ENCODE data around the gene SPACA1.
"Not testable (repeated sequence)": the region's sequence is repeated elsewhere in the genome, so short reads cannot be mapped to it uniquely, and the experiment has no call there.

The SPACA1 gene

DNA sequence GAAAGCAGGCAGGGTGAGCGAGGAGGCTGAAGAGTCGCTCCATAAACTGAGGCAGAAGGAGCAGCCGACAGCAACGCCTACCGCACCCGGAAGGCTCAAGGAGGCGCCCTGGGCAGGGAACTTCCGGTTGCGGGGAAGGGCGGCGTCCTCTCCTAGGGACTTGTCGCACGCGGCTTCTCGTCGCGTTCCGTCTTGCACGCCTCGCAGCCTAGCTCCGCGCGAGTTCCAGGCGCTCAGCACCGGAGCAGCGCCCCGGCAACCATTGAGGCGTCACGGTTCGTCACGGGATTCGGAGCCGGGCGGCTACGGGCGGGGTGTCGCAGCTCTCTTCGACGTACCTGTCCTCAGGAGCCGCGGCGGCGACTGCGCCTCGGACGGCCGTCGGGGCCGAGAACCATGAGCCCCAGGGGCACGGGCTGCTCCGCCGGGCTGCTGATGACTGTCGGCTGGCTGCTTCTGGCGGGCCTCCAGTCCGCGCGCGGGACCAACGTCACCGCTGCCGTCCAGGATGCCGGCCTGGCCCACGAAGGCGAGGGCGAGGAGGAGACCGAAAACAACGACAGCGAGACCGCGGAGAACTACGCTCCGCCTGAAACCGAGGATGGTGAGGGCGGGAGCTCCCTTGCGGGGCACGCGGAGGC lies at the start of gene SPACA1:
Gene SPACA1, plus strand, starts transcription at position 332 of the 641 bp plus-strand sequence. Its CDS starts 65 bp downstream, at position 397.
- DNase-seq: no peak

GRCh38 chr6:88000713-88001112 lies 46.9 kb upstream of the SPACA1 start:
- no peak for DNase-seq

GRCh38 chr6:88001279-88001678 lies 46.4 kb upstream of the SPACA1 start:
- not testable (repeated sequence) for DNase-seq

GRCh38 chr6:88004707-88005106 lies 42.9 kb upstream of the SPACA1 start:
- no peak for DNase-seq

DNA sequence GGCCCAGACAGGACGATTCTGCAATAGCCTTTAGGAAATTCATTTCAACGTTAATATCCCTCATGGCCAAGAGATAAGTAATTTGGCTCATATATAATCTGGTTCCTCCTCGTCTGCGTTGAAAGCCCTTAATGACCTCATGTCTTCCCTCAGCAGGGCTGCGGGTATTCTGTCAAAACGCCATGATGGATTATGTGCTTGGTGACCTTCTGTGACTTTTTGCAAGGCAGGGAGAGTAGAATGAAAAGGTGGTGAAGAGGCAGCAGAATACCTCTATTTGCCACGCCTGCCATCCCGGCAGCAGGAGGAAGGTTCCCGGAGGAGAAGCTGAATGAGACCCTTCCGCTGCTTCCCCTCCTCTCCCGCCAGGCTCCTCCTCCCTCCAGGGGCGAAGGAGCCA lies 41.1 kb upstream of the SPACA1 start:
- no peak for DNase-seq

GRCh38 chr6:88008411-88008810 lies 39.2 kb upstream of the SPACA1 start:
- DNase-seq: no peak

DNA sequence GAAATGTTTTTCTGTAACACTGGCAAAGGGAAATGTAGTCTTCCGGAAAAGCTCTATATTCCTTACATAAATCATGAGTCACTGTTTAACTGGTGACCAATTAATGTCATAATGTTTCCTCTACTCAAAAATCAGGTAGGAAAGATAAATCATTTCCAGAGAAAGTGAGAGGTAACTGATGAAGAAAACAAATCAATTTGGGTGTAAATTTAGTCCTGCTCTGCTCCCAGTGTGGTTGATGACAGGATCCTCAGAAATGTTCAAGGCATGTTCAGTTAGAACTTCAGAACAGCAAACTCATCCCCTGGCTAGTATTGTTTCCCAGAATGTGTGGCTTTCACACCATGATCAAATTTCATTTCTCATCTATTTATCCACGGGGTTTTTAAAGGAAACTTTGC lies 38.8 kb upstream of the SPACA1 start:
- DNase-seq: no peak

GRCh38 chr6:88013015-88013414 lies 34.6 kb upstream of the SPACA1 start:
- no peak for DNase-seq

- no peak for DNase-seq
Observed at GRCh38 chr6:88013554-88013953, 34.1 kb upstream of the SPACA1 start.

GRCh38 chr6:88020439-88020838 lies 27.2 kb upstream of the SPACA1 start:
- no peak for DNase-seq

DNA sequence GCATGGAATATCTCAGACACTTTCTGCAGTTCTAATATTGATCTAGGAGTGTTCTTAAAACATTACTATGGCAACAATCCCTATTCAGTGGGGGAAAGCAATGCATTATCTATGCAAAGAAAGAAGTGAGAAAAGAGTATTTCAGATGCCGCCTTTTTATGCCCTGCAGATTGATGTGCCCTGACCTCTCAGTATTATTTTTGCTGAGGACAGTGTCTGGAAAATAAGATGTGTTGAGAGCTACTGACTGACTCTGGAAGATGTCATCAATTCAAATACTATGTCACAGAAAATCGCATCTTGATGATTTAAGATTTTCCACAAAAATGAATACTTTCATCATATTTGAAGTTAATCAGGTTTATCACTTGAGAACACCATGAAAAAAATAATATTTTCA lies 22.9 kb upstream of the SPACA1 start:
- DNase-seq: no peak

DNA sequence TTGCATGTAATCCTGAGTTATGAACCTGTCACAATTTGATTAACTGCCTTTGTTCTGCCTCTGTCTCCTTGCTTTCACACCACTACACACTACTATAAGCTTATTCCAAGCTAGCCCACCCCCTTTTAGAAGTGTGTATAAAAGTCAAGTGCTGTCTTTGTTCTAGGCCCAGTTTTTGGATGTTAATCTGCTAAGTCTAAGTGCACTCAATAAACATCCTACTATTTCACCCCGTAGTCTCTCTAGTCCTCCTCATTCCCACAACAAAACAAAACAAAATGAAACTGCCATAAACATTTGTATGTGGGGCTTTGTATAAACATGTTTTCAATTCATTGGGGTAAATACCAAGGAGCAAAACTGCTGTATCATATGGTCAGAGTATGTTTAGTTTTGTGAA lies 16.1 kb upstream of the SPACA1 start:
- DNase-seq: no peak

- DNase-seq: no peak
Observed at GRCh38 chr6:88044530-88044929, 3.1 kb upstream of the SPACA1 start.

- no peak for DNase-seq
Observed at GRCh38 chr6:88045521-88046136, 2.0 kb upstream of the SPACA1 start.

DNA sequence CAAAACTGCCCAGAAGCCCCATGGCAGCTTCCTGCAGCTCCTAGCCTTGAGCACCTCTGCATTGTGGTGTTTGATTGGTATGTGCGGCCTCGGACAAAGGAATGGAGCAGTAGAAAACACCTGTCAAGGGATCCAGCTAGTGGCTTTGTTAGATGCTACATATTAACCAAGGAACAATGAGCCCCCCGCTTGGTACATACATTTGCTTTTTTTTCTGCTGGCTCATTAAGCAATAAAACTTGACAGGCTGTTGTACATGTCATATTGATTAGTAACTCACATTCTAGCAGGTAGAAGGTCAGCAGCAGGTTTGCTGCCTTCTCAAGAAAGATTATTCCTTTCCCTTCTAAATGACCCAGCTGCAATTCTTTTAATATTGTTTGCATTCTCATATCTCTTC lies 937 bp downstream of the SPACA1 start:
- DNase-seq: no peak

GRCh38 chr6:88050140-88050818 lies 2.6 kb downstream of the SPACA1 start:
- DNase-seq: peak; percentile 23

- DNase-seq: no peak
Observed at GRCh38 chr6:88059191-88059590, 11.6 kb downstream of the SPACA1 start.

GRCh38 chr6:88062376-88062775 lies 14.7 kb downstream of the SPACA1 start:
- no peak for DNase-seq

DNA sequence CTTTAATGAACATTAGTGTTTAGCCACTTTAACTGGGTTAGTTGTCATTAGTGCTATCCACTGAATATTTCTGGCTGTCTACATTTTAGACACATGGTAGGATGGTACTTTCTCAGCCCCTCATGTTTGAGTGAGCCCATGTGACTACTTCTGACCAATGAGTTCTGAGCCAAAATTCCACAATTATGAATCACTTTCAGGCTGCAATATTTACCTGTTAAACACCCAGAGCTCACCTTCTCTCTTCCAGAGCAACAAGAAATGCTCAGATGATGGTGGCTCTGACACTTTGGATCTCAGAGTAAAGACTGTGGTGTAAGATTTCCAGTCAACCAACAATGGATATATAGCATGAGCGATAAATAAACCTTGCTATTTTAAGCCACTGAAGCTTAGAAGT lies 24.8 kb downstream of the SPACA1 start:
- DNase-seq: no peak

- no peak for DNase-seq
Observed at GRCh38 chr6:88074791-88075190, 27.1 kb downstream of the SPACA1 start.

- no peak for DNase-seq
Observed at GRCh38 chr6:88077305-88077704, 29.7 kb downstream of the SPACA1 start.

DNA sequence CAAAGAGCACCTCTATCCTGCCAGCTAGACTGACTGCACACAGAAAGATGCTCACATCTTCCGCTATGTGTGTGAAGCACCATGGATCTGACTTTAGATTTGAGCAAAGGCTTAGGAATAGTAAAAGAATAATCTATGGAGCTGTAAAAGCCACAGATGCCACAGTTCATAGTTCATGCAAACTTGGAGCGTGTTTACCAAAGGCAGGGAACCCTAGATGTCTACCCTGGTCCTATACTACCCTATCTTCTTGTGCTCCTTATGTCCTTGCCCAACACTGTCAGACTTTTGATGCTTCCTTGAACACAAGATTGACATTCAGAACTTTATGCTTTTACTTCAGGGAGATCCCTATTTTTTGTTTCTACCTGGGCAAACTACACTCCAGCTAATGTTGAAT lies 39.2 kb downstream of the SPACA1 start:
- DNase-seq: no peak

DNA sequence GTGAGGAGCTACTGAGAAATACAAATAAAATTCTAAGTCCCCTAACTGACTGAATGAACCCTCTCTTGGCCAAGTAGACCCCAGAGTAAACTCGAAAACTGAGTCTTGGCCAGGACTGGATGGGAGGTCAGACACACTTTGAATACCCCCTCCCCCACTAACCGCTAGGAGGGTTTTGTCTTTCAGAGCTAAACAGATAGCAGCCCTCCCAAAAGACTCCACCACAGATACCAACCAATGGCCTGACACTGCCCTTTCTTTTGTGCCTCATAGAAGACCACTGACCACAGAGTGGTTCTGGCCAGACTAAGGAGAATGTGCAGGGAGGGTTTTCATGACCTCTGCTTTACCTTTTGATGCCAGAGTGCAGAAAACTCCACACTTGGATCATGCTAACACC lies 42.1 kb downstream of the SPACA1 start:
- no peak for DNase-seq

DNA sequence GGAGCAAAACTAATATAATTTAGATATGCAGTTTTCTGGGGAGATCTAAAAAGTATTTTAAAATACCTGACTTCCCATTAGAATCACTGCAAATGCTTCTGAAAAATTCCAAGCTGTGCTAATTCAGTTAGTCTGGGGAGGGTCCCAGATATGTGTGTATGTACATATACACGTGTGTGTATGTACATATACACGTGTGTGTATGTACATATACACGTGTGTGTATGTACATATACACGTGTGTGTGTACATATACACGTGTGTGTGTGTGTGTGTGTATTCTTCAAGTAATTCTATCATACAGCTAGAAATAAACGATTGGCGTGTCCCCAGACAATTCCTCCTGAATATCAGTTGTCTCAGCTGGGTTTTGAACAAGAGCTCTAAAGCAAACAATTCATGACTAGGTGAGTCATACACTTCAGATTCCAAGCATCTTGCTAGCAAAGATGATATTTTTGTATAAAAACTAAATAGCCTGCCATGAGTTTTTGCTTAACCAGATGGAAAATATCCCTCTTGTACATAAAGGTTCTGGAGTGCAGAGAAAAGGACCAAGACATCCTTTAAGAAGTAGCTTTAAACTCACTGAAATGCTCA lies 58.2 kb downstream of the SPACA1 start:
- DNase-seq: no peak

Measured in SIG-M5 (cell line).